ENCODE results near the gene BLVRA. TPM values are rescaled to one million over a fixed set of nuclear protein-coding genes. Genes with fewer than 3 reads are reported as not detected.
A peak's percentile ranks its signal among the peaks of the same experiment; 100 is the strongest.

BLVRA gene
- total RNA-seq, 3 donors from 2014 or later: 20.7 to 24.9 (median 23.7) TPM

DNA sequence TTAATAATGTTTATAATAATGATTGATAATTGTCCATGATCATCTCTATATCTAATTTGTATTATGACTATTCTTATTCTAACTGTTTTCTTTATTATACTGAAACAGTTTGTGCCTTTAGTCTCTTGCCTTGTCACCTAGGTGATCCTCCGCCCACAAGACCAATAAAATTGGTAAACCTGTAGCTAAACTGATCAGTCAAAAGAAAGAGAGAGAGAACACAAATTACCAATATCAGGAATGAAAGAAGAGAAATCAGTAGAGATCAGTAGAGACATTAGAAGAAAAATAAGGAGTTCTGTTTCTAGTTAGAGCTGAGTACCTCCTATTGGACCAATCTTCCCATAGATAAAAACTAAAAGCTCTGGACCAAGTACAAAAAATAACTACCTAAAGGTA lies 23.1 kb upstream of the BLVRA start:
- no peaks in the 10 kb centered on the region for H3K9me3 Mint-ChIP-seq
- peaks cover 4% of the 10 kb centered on the region for H3K27me3 Mint-ChIP-seq (ENCODE audit: low read depth)
- H3K4me1 Mint-ChIP-seq (ENCODE audit: low read depth): peaks cover 14% of the 10 kb centered on the region
- no peak for DNase-seq
- ATAC-seq: peak; percentile 10 to 13
- H3K4me3 Mint-ChIP-seq: no peak overlapping the region
- no peaks in the 10 kb centered on the region for H3K36me3 Mint-ChIP-seq (ENCODE audit: insufficient read depth)

GRCh38 chr7:43735802-43736603 lies 22.5 kb upstream of the BLVRA start:
- H3K9me3 Mint-ChIP-seq: no peaks in the 10 kb centered on the region
- peaks cover 14% of the 10 kb centered on the region for H3K4me1 Mint-ChIP-seq (ENCODE audit: low read depth)
- DNase-seq: no peak
- H3K36me3 Mint-ChIP-seq (ENCODE audit: insufficient read depth): no peaks in the 10 kb centered on the region
- ATAC-seq: peak; percentile 91 to 93
- H3K27me3 Mint-ChIP-seq (ENCODE audit: low read depth): peaks cover 4% of the 10 kb centered on the region
- H3K4me3 Mint-ChIP-seq: no peak overlapping the region

DNA sequence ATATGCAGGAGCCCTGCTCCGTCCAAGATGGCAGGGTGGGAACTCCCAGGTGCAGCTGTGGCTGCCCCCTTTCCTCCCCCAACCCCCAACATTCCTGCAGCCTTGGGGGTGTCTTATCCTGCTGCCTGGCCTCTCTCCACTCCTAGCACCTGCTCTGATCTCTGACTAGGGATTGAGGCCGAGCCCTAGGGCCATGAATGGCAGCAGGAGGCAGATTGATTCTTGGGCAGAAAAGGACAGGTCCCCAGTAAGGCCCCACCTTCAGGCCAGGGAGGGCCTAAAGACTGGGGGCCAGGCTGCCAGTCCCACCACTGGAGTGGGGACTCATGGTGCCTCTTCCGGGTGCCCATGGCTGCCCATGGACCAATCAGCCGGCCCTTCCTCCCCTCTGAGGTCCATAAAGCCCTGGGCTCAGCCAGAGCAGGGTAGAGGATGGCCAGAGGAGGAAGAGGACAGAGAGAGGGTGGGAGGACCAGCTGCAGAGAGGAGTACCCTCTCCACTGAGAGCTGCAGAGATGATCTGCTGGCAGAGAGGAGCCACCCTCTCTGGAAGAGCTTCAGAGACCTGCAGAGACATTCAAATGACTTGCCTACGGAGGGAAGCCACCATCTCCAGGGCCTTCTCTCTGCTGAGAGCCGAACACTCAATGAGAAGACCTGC lies 20.9 kb upstream of the BLVRA start:
- ATAC-seq (no peak), DNase-seq (no peak)
- H3K4me3 Mint-ChIP-seq: no peak overlapping the region
- peaks cover 14% of the 10 kb centered on the region for H3K4me1 Mint-ChIP-seq (ENCODE audit: low read depth)
- H3K9me3 Mint-ChIP-seq: no peaks in the 10 kb centered on the region
- peaks cover 4% of the 10 kb centered on the region for H3K27me3 Mint-ChIP-seq (ENCODE audit: low read depth)
- H3K36me3 Mint-ChIP-seq (ENCODE audit: insufficient read depth): no peaks in the 10 kb centered on the region

DNA sequence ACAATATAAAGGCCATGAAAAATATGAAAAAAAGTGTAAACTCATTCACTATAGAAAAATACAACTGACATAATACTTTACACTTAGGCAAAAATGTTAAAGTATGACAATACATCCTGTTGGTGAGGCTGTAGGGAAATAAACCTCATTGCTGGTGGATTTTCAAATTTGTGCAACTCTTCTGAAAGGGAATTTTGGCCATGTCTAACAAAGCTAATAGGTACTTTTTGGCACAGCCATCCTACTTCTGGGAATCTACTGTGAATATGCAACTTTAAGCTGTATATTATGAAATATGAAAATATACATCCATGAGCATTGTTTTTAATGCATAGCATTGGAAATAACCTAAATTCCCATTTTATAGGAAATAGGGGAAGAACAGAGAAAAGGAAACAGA lies 15.8 kb upstream of the BLVRA start:
- no peak overlapping the region for H3K4me3 Mint-ChIP-seq
- no peak for DNase-seq
- peaks cover 1% of the 10 kb centered on the region for H3K27me3 Mint-ChIP-seq (ENCODE audit: low read depth)
- H3K36me3 Mint-ChIP-seq (ENCODE audit: insufficient read depth): no peaks in the 10 kb centered on the region
- H3K9me3 Mint-ChIP-seq: no peaks in the 10 kb centered on the region
- no peaks in the 10 kb centered on the region for H3K4me1 Mint-ChIP-seq (ENCODE audit: low read depth)
- no peak for ATAC-seq

DNA sequence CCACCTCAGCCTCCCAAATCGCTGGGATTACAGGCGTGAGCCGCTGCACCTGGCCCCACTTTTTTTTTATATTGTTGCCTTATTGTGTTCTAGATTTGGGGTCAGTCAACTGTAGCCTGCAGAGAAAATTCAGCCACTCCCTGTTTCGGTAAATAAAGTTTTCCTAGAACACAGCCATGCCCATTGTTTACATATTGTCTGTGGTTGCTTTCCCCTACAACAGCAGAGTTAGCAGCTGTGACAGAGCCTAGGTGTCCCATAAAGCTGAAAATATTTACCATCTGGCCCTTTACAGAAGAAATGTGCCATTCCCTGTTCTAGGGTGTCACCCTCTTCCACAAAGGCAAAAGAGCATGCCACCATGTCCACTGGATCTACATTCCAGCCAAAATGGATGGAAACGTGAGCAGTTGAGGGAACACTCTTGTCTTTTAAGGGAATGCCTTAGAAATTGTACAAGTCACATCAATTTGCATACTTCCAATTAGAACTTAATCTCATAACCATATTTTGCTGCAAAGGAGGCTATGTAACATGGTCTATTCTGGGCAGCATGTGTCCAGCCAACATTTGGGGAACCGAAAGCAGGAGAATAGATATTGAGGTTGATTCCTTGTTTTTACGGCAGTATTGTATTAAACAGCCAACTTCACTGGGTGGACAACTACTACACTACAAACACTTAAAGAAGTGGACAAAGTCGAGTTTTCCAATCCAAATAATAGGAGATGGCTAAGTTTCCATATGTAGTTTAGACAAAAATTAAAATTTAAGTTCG lies 11.0 kb upstream of the BLVRA start:
- Mint-ChIP-seq H3K4me3 (no peak overlapping the region), H3K9me3 (no peaks in the 10 kb centered on the region), H3K27me3 (ENCODE audit: low read depth) (peaks cover 1% of the 10 kb centered on the region), H3K4me1 (ENCODE audit: low read depth) (peaks cover 6% of the 10 kb centered on the region), H3K36me3 (ENCODE audit: insufficient read depth) (no peaks in the 10 kb centered on the region)
- ATAC-seq (no peak), DNase-seq (no peak)

GRCh38 chr7:43749383-43749940 lies 9.0 kb upstream of the BLVRA start:
- ATAC-seq (no peak), DNase-seq (no peak)
- H3K4me3 Mint-ChIP-seq: no peak overlapping the region
- no peaks in the 10 kb centered on the region for H3K9me3 Mint-ChIP-seq
- peaks cover 3% of the 10 kb centered on the region for H3K27me3 Mint-ChIP-seq (ENCODE audit: low read depth)
- no peaks in the 10 kb centered on the region for H3K36me3 Mint-ChIP-seq (ENCODE audit: insufficient read depth)
- H3K4me1 Mint-ChIP-seq (ENCODE audit: low read depth): peaks cover 6% of the 10 kb centered on the region

DNA sequence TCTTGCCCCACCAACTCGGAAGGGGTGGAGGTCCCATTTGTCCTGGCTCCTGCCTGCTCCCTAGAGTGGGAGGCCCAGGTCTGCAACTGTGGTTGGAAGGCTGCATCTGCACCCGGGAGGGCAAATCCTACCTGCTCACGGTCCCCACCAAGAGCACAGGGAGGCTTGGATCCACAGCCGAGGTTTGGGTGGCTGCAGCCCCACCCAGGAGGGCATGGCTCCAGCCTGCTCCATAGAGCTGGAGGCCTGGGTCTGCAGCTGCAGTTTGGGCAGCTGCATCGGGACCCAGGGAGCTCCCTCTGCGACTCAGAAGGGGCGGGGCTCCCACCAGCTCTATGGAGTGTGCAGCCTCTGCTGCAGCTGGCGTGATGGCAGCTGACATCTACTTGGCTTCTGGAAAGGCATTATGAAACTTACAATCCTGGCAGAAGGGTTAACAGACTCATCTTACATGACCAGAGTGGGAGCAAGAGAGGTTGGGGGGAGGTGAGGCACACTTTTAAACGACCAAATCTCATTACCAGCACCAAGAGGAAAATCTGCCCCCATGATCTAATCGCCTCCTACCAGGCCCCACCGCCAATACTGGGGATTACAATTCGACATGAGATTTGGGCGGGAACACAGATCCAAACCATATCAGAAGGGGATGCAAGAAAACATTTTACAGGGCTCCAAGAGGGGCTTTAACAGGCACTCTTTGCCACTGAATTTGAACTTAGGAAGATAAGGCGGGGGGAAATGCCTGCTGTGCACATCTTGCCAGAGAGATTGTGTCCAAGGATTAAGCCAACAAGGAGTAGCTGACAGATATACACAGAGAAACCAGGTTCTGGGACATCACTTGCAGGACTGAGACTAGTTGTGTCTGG lies 8.2 kb upstream of the BLVRA start:
- Mint-ChIP-seq H3K9me3 (no peaks in the 10 kb centered on the region), H3K4me1 (ENCODE audit: low read depth) (peaks cover 6% of the 10 kb centered on the region), H3K36me3 (ENCODE audit: insufficient read depth) (no peaks in the 10 kb centered on the region), H3K27me3 (ENCODE audit: low read depth) (peaks cover 3% of the 10 kb centered on the region), H3K4me3 (no peak overlapping the region)
- no peak for DNase-seq
- ATAC-seq: no peak

DNA sequence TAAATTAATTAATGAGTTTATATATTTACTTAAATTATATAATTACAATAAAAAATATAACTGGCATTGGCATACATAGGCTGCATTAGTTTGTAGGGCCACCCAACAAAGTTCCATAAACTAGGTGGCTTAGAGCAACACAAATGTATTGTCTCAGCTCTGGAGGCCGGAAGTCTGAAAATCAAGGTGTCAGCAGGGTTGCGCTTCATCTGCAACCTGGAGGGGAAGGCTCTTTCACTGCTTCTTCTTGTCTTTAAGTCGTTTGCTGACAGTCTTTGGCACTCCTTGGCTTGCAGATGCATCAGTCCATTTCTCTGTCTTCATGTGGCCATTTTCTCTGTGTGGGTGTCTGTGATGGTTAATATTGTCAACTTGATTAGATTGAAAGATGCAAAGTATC lies 6.1 kb upstream of the BLVRA start:
- Mint-ChIP-seq H3K36me3 (ENCODE audit: insufficient read depth) (no peaks in the 10 kb centered on the region), H3K4me1 (ENCODE audit: low read depth) (peaks cover 14% of the 10 kb centered on the region), H3K4me3 (no peak overlapping the region), H3K9me3 (no peaks in the 10 kb centered on the region), H3K27me3 (ENCODE audit: low read depth) (peaks cover 5% of the 10 kb centered on the region)
- ATAC-seq (no peak), DNase-seq (no peak)

GRCh38 chr7:43753271-43753810 lies 5.1 kb upstream of the BLVRA start:
- H3K9me3 Mint-ChIP-seq: no peaks in the 10 kb centered on the region
- H3K36me3 Mint-ChIP-seq (ENCODE audit: insufficient read depth): no peaks in the 10 kb centered on the region
- no peak for DNase-seq
- peaks cover 5% of the 10 kb centered on the region for H3K27me3 Mint-ChIP-seq (ENCODE audit: low read depth)
- peaks cover 20% of the 10 kb centered on the region for H3K4me1 Mint-ChIP-seq (ENCODE audit: low read depth)
- ATAC-seq: no peak
- H3K4me3 Mint-ChIP-seq: no peak overlapping the region

- no peaks in the 10 kb centered on the region for H3K36me3 Mint-ChIP-seq (ENCODE audit: insufficient read depth)
These were observed 4.6 kb upstream of the BLVRA start for GRCh38 chr7:43753843-43754242.

GRCh38 chr7:43754596-43754995 lies 3.9 kb upstream of the BLVRA start:
- H3K4me3 Mint-ChIP-seq: no peak overlapping the region
- ATAC-seq: no peak
- H3K4me1 Mint-ChIP-seq (ENCODE audit: low read depth): peaks cover 23% of the 10 kb centered on the region

More at GRCh38 chr7:43753843-43754242, 4.6 kb upstream of the BLVRA start:
- Mint-ChIP-seq H3K4me1 (ENCODE audit: low read depth) (peaks cover 20% of the 10 kb centered on the region), H3K9me3 (no peaks in the 10 kb centered on the region), H3K27me3 (ENCODE audit: low read depth) (peaks cover 5% of the 10 kb centered on the region), H3K4me3 (no peak overlapping the region)
- ATAC-seq: no peak
- no peak for DNase-seq

GRCh38 chr7:43756368-43757072 lies 2.0 kb upstream of the BLVRA start:
- peaks cover 2% of the 10 kb centered on the region for H3K36me3 Mint-ChIP-seq (ENCODE audit: insufficient read depth)
- H3K4me3 Mint-ChIP-seq: peak overlapping the region; percentile 68
- ATAC-seq: no peak
- no peaks in the 10 kb centered on the region for H3K9me3 Mint-ChIP-seq
- no peak for DNase-seq
- peaks cover 5% of the 10 kb centered on the region for H3K27me3 Mint-ChIP-seq (ENCODE audit: low read depth)
- peaks cover 25% of the 10 kb centered on the region for H3K4me1 Mint-ChIP-seq (ENCODE audit: low read depth)

More at GRCh38 chr7:43754596-43754995, 3.9 kb upstream of the BLVRA start:
- peaks cover 5% of the 10 kb centered on the region for H3K27me3 Mint-ChIP-seq (ENCODE audit: low read depth)
- no peaks in the 10 kb centered on the region for H3K36me3 Mint-ChIP-seq (ENCODE audit: insufficient read depth)
- no peak for DNase-seq
- H3K9me3 Mint-ChIP-seq: no peaks in the 10 kb centered on the region

Measured in activated T-cell treated with anti-CD3 and anti-CD28 coated beads, Interleukin-2, amount 50 U/mL, for 4 hours (primary cell).